Measurements from ENCODE around the gene ACOT6.
"Not testable (repeated sequence)": the region's sequence is repeated elsewhere in the genome, so short reads cannot be mapped to it uniquely, and the experiment has no call there.

The ACOT6 gene

GRCh38 chr14:73655851-73656250 lies 43.5 kb downstream of the ACOT6 start:
- DNase-seq, result no peak

DNA sequence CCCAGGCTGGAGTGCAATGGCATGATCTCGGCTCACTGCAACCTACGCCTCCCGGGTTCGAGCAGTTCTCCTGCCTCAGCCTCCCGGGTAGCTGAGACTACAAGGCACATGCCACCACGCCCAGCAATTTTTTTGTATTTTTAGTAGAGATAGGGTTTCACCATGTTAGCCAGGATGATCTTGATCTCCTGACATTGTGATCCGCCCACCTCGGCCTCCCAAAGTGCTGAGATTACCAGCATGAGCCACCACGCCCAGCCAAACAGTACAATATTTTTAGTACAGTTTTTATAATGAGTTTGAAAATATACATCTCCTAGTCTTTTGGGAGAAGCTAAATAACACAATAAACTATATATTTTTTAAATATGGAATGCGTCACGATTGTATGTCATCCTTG lies 46.9 kb downstream of the ACOT6 start:
- not testable (repeated sequence) for DNase-seq

- no peak for DNase-seq
Observed at GRCh38 chr14:73660511-73660910, 48.2 kb downstream of the ACOT6 start.

DNA sequence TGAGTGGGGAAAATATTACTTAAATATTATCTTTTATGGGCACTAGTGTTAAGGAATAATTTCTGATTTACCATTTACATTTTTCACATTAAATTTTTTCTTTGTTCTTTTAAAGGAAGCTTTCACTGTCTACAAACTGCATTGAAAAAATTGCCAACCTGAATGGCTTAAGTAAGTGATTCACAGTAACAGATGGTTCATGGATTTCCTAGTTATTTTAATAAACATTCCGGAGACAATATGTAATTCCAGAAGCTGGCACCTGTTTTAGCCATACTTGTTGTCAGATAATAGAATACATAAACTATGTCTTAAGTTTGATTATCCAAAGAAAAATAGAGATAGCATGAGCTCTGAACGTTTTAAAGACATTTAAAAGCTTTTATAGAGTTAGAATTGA lies 49.6 kb downstream of the ACOT6 start:
- no peak for DNase-seq

- DNase-seq, result no peak
Observed at GRCh38 chr14:73662487-73662943, 50.2 kb downstream of the ACOT6 start.

- DNase-seq, result no peak
Observed at GRCh38 chr14:73663548-73664212, 51.4 kb downstream of the ACOT6 start.

DNA sequence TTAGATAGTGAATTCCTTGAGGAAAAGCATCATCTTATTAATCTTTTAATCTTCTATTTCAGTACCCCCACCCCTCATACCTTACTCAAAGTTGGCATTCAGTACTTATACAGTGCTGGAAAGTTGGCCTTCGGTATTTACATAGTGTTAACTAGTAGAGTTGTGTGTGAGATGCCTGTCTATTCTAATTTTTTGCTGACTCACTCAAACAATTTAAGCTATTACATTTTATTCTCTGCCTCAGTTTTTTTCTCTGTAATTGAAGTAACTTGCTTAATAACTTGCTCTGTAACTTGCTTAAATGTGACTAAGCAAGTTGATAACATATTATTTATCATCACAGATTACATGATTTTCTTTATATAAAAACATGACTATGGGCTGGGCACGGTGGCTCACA lies 52.8 kb downstream of the ACOT6 start:
- no peak for DNase-seq

DNA sequence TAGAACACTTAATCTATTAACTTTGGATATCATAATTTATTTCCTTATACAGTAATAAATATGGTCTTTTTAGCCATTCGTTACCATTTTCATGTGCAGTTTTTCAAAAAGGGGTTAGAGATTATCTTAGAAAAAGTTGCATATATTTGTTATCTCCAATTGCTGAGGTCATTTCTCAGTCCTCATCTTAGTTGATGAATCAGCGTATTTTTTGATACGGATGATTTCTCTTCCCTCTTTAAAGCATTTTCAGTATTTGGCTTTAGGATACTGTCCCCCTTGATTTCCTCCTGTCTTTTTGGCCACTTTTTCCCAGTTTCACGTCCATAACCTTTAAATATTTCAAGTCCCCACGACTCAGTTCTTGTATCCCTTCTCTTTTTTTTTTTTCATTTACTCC lies 54.3 kb downstream of the ACOT6 start:
- no peak for DNase-seq

GRCh38 chr14:73667854-73668253 lies 55.5 kb downstream of the ACOT6 start:
- no peak for DNase-seq

Data from T-helper 9 cell (primary cell).